Caco-2 (cell line): ENCODE results near the gene OR10A3. TPM values are rescaled to one million over a fixed set of nuclear protein-coding genes. Genes with fewer than 3 reads are reported as not detected.

Experiments
- BruUV-seq: library from RNA; stranded (reverse); fragments of 400-500 nt; replicated peaks from 2 replicates; lab custom pipeline; 2021; lab: Mats Ljungman, UMichigan
- CTCF ChIA-PET: fragments of 300-600 bp; sonication (Branson Sonifier 250); formaldehyde crosslinking; loops from one replicate; lab custom pipeline; 2022; ENCODE audit warnings: antibody characterized with exemption; lab: Charles Lee
- POLR2A ChIA-PET: fragments of 300-600 bp; sonication (Branson Sonifier 250); formaldehyde crosslinking; loops from one replicate; lab custom pipeline; 2022; ENCODE audit warnings: antibody characterized with exemption; lab: Charles Lee
- DNase-seq, 2 experiments: peaks; one replicate each; pipeline versions ENCODE4 v3.0.0 to v3.0.0-alpha.2; 2020 to 2022
- H3K27me3 ChIP-seq: replicated peaks from 2 replicates; pipeline ENCODE4 v1.6.0; 2011; ENCODE audit warnings: low read length; ENCODE audit not compliant: control insufficient read depth, insufficient read depth
- H3K36me3 ChIP-seq: 2 replicates; pipeline ENCODE4 v1.5.1; 2011; ENCODE audit warnings: low read length; ENCODE audit not compliant: control insufficient read depth, insufficient read depth
- H3K4me1 ChIP-seq: fragments of 250-450 bp; sonication (Bioruptor Pico); 2 replicates; pipeline ENCODE4 v1.5.1; 2020; ENCODE audit warnings: mild to moderate bottlenecking
- H3K4me3 ChIP-seq: 2 replicates; pipeline ENCODE4 v1.5.1; 2011; ENCODE audit warnings: low read depth, mild to moderate bottlenecking, control low read depth, low read length
- H3K9me3 ChIP-seq: fragments of 250-450 bp; sonication (Bioruptor Pico); 2 replicates; pipeline ENCODE4 v1.5.1; 2020; ENCODE audit warnings: mild to moderate bottlenecking, moderate library complexity
- H3K27ac Mint-ChIP-seq: one replicate; pipeline ENCODE4 v1.8.0; 2022; ENCODE audit warnings: mixed read lengths; ENCODE audit not compliant: unreplicated experiment
- H3K27me3 Mint-ChIP-seq: one replicate; pipeline ENCODE4 v1.8.0; 2022; ENCODE audit warnings: mixed read lengths; ENCODE audit not compliant: insufficient read depth, unreplicated experiment
- H3K36me3 Mint-ChIP-seq: one replicate; pipeline ENCODE4 v1.8.0; 2022; ENCODE audit warnings: mild to moderate bottlenecking, mixed read lengths; ENCODE audit not compliant: insufficient read depth, unreplicated experiment
- H3K4me1 Mint-ChIP-seq: one replicate; pipeline ENCODE4 v1.8.0; 2022; ENCODE audit warnings: low read depth, mixed read lengths; ENCODE audit not compliant: unreplicated experiment
- H3K4me3 Mint-ChIP-seq: one replicate; pipeline ENCODE4 v1.8.0; 2022; ENCODE audit warnings: mild to moderate bottlenecking, moderate library complexity, mixed read lengths; ENCODE audit not compliant: unreplicated experiment
- H3K9me3 Mint-ChIP-seq: one replicate; pipeline ENCODE4 v1.8.0; 2022; ENCODE audit warnings: mixed read lengths; ENCODE audit not compliant: unreplicated experiment
- intact Hi-C: fragments of 100-400 bp; cut with micrococcal nuclease; formaldehyde crosslinking; loops from one replicate; pipeline ENCODE4 v1.10.0; 2022; ENCODE audit not compliant: unreplicated experiment
- total RNA-seq: library from RNA; stranded (reverse); gene quantifications from 2 replicates; pipeline ENCODE4 v1.2.3, GENCODE V29; 2022
- TF ChIP-seq, protein P1 (sequence below), 2 experiments: fragments of 200-600 bp in 1 of 2; IDR thresholded peaks; 1 replicate in 1 of 2; 2 replicates in 1 of 2; pipeline versions ENCODE4 v1.5.1 to v1.8.0; 2011 to 2022; ENCODE audit warnings: antibody characterized with exemption in 1 of 2, control low read depth in 1 of 2, inconsistent platforms in 1 of 2, low read depth in 1 of 2, low read length in 1 of 2, mild to moderate bottlenecking in 1 of 2, moderate library complexity in 1 of 2; ENCODE audit not compliant: insufficient read depth in 1 of 2, severe bottlenecking in 1 of 2, unreplicated experiment in 1 of 2

OR10A3 gene
- total RNA-seq, 1 experiment from 2014 or later, result not detected

DNA sequence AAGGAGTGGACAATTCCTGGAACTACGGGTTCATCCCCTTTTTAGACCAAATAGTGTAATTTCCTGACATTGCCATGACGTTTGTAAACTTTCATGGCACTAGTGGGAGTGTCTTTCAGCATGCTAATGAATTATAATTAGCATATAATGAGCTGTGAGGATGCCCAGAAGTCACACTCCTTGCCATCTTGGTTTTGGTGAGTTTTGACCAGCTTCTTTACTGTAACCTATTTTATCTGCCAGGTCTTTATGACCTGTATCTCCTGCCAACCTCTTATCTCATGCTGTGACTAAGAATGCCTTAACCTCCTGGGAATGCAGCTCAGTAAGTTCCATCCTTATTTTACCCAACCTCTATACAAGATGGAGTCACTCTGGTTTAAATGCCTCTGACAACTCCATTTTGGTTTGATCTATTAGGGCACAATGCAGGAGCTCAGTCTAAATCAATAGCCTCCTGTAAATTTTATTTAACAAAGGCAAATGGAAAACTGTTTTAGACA, 31.2 kb downstream of the OR10A3 start:
- H3K27ac Mint-ChIP-seq, result no peak overlapping the region
- H3K4me3 ChIP-seq, result no peak overlapping the region
- DNase-seq, result no peak
- peaks cover 46% of the 10 kb centered on the region for H3K4me1 ChIP-seq
- TF ChIP-seq, protein P1, sequence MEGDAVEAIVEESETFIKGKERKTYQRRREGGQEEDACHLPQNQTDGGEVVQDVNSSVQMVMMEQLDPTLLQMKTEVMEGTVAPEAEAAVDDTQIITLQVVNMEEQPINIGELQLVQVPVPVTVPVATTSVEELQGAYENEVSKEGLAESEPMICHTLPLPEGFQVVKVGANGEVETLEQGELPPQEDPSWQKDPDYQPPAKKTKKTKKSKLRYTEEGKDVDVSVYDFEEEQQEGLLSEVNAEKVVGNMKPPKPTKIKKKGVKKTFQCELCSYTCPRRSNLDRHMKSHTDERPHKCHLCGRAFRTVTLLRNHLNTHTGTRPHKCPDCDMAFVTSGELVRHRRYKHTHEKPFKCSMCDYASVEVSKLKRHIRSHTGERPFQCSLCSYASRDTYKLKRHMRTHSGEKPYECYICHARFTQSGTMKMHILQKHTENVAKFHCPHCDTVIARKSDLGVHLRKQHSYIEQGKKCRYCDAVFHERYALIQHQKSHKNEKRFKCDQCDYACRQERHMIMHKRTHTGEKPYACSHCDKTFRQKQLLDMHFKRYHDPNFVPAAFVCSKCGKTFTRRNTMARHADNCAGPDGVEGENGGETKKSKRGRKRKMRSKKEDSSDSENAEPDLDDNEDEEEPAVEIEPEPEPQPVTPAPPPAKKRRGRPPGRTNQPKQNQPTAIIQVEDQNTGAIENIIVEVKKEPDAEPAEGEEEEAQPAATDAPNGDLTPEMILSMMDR (IDR thresholded peaks at IDR 0.05; ENCODE audit: insufficient read depth in 1 of 2, low read depth in 1 of 2, low read length in 1 of 2, severe bottlenecking in 1 of 2, unreplicated experiment in 1 of 2), result no peak
- no peaks in the 10 kb centered on the region for H3K9me3 ChIP-seq
- H3K36me3 Mint-ChIP-seq, result no peaks in the 10 kb centered on the region
- ChIA-PET POLR2A (no interaction called here), CTCF (interaction anchor here (0.7 kb wide), 1 partner anchor 17 kb away, joined by 3 read pairs; no protein-coding TSS in a partner anchor)
- H3K27me3 Mint-ChIP-seq, result no peaks in the 10 kb centered on the region
- intact Hi-C loops, result no loop called here
- no peaks in the 10 kb centered on the region for H3K36me3 ChIP-seq
- no peak overlapping the region for H3K4me3 Mint-ChIP-seq
- H3K27me3 ChIP-seq, result no peaks in the 10 kb centered on the region
- BruUV-seq, result no TSS peak
- peaks cover 6% of the 10 kb centered on the region for H3K4me1 Mint-ChIP-seq
- H3K9me3 Mint-ChIP-seq, result no peaks in the 10 kb centered on the region

DNA sequence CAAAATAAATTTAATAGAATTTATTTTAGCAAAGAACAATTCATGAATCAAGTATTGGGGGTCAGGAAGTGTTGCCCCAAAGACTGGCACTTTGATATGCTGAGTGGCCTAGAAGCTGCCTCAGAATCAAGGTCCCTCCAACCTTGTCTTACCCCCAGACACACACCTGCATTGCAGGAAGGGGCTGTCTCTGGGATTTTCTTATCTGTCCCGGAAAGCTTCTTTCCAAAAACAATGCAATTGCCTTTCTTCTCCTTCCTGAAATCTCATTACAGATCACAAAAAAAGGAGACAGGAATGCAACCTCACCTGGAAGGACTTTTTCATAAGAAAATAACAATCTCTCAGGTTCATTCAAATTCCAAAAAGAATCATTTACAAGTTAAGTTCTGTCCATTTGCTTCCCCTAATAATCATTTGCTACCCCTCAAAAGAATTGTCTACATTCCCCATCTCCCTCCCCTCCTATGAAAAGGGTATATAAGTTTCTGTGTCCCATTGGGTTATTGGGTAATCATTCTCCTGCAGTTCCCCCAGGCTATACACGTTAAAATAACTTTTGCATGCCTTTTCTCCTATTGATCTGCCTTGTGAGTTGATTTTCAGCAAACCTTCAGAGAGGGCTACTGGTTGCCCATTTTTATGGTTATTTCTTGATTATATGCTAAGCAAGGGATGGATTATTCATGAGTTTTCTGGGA, 31.8 kb downstream of the OR10A3 start:
- H3K9me3 Mint-ChIP-seq, result no peaks in the 10 kb centered on the region
- intact Hi-C loops, result no loop called here
- DNase-seq, result no peak
- H3K4me3 Mint-ChIP-seq, result no peak overlapping the region
- H3K4me1 Mint-ChIP-seq, result peaks cover 6% of the 10 kb centered on the region
- no peaks in the 10 kb centered on the region for H3K27me3 Mint-ChIP-seq
- Histone ChIP-seq H3K27me3 (no peaks in the 10 kb centered on the region), H3K4me3 (no peak overlapping the region), H3K9me3 (no peaks in the 10 kb centered on the region), H3K36me3 (no peaks in the 10 kb centered on the region), H3K4me1 (peaks cover 47% of the 10 kb centered on the region)
- no TSS peak for BruUV-seq
- ChIA-PET POLR2A (interaction anchor here (0.6 kb wide), 1 partner anchor 77 kb away, joined by 4 read pairs; the partner anchor contains the start of gene EIF3F), CTCF (interaction anchor here (0.7 kb wide), 2 partner anchors 17 to 34 kb away, joined by 3 read pairs; no protein-coding TSS in a partner anchor)
- no peaks in the 10 kb centered on the region for H3K36me3 Mint-ChIP-seq
- no peak overlapping the region for H3K27ac Mint-ChIP-seq
- TF ChIP-seq, protein P1 (IDR thresholded peaks at IDR 0.05; ENCODE audit: insufficient read depth in 1 of 2, low read depth in 1 of 2, low read length in 1 of 2, severe bottlenecking in 1 of 2, unreplicated experiment in 1 of 2), result no peak

DNA sequence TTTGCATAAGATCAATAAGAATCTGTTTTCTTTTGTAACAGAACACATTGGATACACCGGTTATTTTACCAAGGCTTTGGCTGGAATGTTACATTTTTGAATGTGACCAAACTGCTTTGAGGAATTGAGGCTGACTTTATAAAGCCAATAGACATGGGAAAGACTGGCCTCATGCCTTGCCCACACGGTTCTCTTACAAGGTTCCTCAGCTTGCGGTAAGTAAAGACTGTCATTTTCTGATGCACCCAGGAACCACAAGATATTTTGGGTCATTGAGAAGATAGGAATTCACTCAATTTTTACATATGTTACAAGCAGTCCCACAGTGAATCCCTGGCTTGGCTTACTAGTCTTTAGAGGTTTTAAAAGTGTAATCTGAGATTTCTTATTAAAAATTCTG, 34.4 kb downstream of the OR10A3 start:
- H3K27ac Mint-ChIP-seq, result no peak overlapping the region

More for the DNA sequence above, 34.4 kb downstream of the OR10A3 start:
- Mint-ChIP-seq H3K4me3 (no peak overlapping the region), H3K27me3 (no peaks in the 10 kb centered on the region), H3K9me3 (no peaks in the 10 kb centered on the region), H3K36me3 (no peaks in the 10 kb centered on the region), H3K4me1 (peaks cover 12% of the 10 kb centered on the region)
- no TSS peak for BruUV-seq
- intact Hi-C loops, result no loop called here
- TF ChIP-seq, protein P1 (IDR thresholded peaks at IDR 0.05; ENCODE audit: insufficient read depth in 1 of 2, low read depth in 1 of 2, low read length in 1 of 2, severe bottlenecking in 1 of 2, unreplicated experiment in 1 of 2), result no peak
- POLR2A ChIA-PET, result interaction anchor here (3.3 kb wide), 1 partner anchor 80 kb away, joined by 17 read pairs; the partner anchor contains the start of gene EIF3F
- CTCF ChIA-PET, result interaction anchor here (2.8 kb wide), 1 partner anchor 79 kb away, joined by 24 read pairs; the partner anchor contains the start of gene EIF3F
- Histone ChIP-seq H3K27me3 (no peaks in the 10 kb centered on the region), H3K9me3 (no peaks in the 10 kb centered on the region), H3K4me1 (peaks cover 48% of the 10 kb centered on the region), H3K36me3 (no peaks in the 10 kb centered on the region), H3K4me3 (no peak overlapping the region)
- no peak for DNase-seq
